ENCODE data around the gene KMT2D. TPM values are rescaled to one million over a fixed set of nuclear protein-coding genes. Genes with fewer than 3 reads are reported as not detected.

KMT2D gene
- total RNA-seq, 3 donors from 2014 or later (not counting 1 experiment from before 2014, with no cell fraction given): 164 to 186 (median 182) TPM

DNA sequence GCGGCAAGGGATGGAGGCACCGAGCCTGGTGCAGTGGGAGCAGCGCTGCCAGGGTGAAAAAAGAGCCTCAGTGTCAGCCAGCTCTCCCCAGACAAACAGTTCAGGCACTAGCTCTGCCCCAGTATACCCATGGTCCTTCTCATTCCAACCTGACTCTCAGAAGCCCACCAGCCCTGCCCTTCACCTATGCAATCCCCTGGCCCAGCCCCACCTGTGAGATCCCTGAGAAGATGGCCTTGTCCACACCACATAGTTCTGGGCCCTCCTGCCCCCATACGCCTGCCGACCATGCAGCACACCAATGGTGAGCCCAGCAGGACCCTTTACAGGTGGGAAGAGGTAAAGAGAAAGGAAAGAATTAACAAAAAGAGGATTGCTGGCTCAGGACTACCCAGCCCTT is 6.5 kb downstream of the KMT2D start:
- Mint-ChIP-seq H3K4me1 (peaks cover 52 to 74% of the 10 kb centered on the region in 2 donors), H3K9me3 (no peaks in the 10 kb centered on the region), H3K36me3 (peaks cover 8% of the 10 kb centered on the region), H3K4me3 (no peak overlapping the region), H3K27me3 (ENCODE audit: low read depth in 2 of 2) (no peaks in the 10 kb centered on the region), H3K27ac (peak overlapping the region in 1 of 2 donors; percentile 85)
- Histone ChIP-seq H3K27ac (ENCODE audit: low read length) (no peak overlapping the region), H3K27me3 (ENCODE audit: control insufficient read depth, insufficient read depth, low read length) (no peaks in the 10 kb centered on the region), H3K4me1 (ENCODE audit: control insufficient read depth, insufficient read depth, low read length) (peaks cover 42% of the 10 kb centered on the region), H3K4me3 (ENCODE audit: low read length) (no peak overlapping the region), H3K36me3 (ENCODE audit: control insufficient read depth, insufficient read depth, low read length) (peaks cover 62% of the 10 kb centered on the region), H3K9me3 (ENCODE audit: control insufficient read depth, insufficient read depth, low read length) (no peaks in the 10 kb centered on the region)
- no peak for ATAC-seq
- TF ChIP-seq, protein P1, sequence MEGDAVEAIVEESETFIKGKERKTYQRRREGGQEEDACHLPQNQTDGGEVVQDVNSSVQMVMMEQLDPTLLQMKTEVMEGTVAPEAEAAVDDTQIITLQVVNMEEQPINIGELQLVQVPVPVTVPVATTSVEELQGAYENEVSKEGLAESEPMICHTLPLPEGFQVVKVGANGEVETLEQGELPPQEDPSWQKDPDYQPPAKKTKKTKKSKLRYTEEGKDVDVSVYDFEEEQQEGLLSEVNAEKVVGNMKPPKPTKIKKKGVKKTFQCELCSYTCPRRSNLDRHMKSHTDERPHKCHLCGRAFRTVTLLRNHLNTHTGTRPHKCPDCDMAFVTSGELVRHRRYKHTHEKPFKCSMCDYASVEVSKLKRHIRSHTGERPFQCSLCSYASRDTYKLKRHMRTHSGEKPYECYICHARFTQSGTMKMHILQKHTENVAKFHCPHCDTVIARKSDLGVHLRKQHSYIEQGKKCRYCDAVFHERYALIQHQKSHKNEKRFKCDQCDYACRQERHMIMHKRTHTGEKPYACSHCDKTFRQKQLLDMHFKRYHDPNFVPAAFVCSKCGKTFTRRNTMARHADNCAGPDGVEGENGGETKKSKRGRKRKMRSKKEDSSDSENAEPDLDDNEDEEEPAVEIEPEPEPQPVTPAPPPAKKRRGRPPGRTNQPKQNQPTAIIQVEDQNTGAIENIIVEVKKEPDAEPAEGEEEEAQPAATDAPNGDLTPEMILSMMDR (IDR thresholded peaks at IDR 0.05): no peak
- 100% methylated on average over 4 of the region's 5 CpGs for WGBS (ENCODE audit: insufficient coverage)
- intact Hi-C loops (cut with micrococcal nuclease): no loop called here
- no peak for DNase-seq

DNA sequence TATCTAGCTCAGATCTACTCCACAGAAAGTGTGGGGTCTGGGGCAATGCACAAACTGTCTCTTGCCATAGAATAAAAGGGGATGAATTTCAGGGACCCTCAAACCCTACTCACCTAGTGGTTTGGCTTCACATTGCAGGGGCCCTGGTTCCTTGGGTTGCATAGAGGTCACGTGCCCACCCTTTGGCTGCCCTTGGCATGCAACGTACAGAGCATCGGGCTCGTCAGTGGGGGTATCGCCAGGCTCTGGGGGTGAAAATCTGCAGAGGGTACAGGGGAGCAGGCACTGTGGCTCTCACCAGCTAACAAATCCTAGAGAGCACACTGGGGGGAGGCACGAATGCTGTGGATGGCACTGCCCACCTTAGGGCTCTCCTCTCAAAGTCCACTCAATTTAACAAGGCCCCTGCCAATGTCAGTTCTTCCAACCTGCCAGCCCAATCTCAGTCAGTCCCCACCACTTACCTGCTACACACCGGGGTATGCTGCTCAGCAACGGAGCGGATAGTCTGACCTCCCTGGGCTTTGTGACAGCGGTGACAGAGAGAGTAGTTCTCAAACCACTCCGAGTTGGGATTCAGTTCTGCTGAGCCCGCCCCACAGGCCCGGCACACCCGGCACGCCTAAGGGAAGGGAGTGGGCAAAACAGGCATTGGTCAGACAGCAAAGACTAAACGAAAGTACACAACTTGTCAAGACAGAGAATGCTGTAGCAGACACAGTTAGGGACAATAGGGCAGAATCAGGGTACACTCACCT is 8.0 kb downstream of the KMT2D start:
- no peaks in the 10 kb centered on the region for H3K9me3 Mint-ChIP-seq
- no peak overlapping the region for H3K4me3 Mint-ChIP-seq
- no peak overlapping the region for H3K27ac ChIP-seq (ENCODE audit: low read length)
- intact Hi-C loops (cut with micrococcal nuclease): no loop called here
- peaks cover 15% of the 10 kb centered on the region for H3K36me3 Mint-ChIP-seq
- WGBS (ENCODE audit: insufficient coverage): 96% methylated on average over 16 of the region's 16 CpGs
- H3K27ac Mint-ChIP-seq: peak overlapping the region; percentile 48 to 57
- H3K36me3 ChIP-seq (ENCODE audit: control insufficient read depth, insufficient read depth, low read length): peaks cover 77% of the 10 kb centered on the region
- H3K4me1 Mint-ChIP-seq: peaks cover 37 to 59% of the 10 kb centered on the region in 2 donors
- ATAC-seq (no peak), DNase-seq (no peak)
- no peaks in the 10 kb centered on the region for H3K27me3 ChIP-seq (ENCODE audit: control insufficient read depth, insufficient read depth, low read length)
- H3K9me3 ChIP-seq (ENCODE audit: control insufficient read depth, insufficient read depth, low read length): no peaks in the 10 kb centered on the region
- no peak overlapping the region for H3K4me3 ChIP-seq (ENCODE audit: low read length)
- H3K4me1 ChIP-seq (ENCODE audit: control insufficient read depth, insufficient read depth, low read length): peaks cover 27% of the 10 kb centered on the region
- TF ChIP-seq, protein P1 (IDR thresholded peaks at IDR 0.05): no peak
- no peaks in the 10 kb centered on the region for H3K27me3 Mint-ChIP-seq (ENCODE audit: low read depth in 2 of 2)

DNA sequence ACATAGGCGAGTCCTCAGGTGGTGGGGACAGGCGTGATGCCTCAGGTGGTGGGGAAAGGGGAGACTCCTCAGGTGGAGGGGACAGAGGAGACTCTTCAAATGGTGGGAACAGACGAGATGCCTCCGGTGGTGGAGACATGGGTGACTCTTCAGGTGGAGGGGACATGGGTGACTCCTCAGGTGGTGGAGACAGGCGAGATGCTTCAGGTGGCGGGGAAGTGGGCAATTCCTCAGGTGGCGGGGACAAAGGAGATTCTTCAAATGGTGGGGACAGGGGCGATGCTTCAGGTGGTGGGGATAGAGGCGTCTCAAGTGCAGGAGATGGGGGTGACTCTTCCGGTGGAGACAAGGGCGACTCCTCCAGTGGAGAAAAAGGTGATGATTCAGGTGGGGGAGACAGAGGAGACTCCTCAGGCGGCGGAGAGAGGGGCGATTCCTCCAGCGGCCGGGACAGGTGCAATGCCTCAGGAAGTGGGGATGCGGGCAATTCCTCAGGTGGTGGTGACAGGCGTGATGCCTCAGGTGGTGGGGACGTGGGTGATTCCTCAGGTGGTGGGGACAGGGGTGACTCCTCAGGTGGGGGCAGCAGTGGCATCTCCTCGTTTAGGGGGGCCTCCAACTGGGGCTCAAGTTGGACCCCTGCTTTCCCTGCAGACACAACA is 8.7 kb downstream of the KMT2D start:
- Mint-ChIP-seq H3K4me1 (peaks cover 30 to 52% of the 10 kb centered on the region in 2 donors), H3K4me3 (no peak overlapping the region), H3K27me3 (ENCODE audit: low read depth in 2 of 2) (no peaks in the 10 kb centered on the region), H3K9me3 (no peaks in the 10 kb centered on the region), H3K27ac (peak overlapping the region; percentile 48 to 57), H3K36me3 (peaks cover 15% of the 10 kb centered on the region)
- Histone ChIP-seq H3K27me3 (ENCODE audit: control insufficient read depth, insufficient read depth, low read length) (no peaks in the 10 kb centered on the region), H3K9me3 (ENCODE audit: control insufficient read depth, insufficient read depth, low read length) (no peaks in the 10 kb centered on the region), H3K4me1 (ENCODE audit: control insufficient read depth, insufficient read depth, low read length) (peaks cover 20% of the 10 kb centered on the region), H3K36me3 (ENCODE audit: control insufficient read depth, insufficient read depth, low read length) (peaks cover 83% of the 10 kb centered on the region), H3K4me3 (ENCODE audit: low read length) (no peak overlapping the region), H3K27ac (ENCODE audit: low read length) (no peak overlapping the region)
- no peak for DNase-seq
- no peak for ATAC-seq
- WGBS (ENCODE audit: insufficient coverage): 89% methylated on average over 20 of the region's 20 CpGs
- intact Hi-C loops (cut with micrococcal nuclease): no loop called here
- TF ChIP-seq, protein P1 (IDR thresholded peaks at IDR 0.05): no peak

Measured in natural killer cell (primary cell).